Lung microvascular endothelial cell (primary cell): ENCODE results near the gene TULP3. TPM values are rescaled to one million over a fixed set of nuclear protein-coding genes. Genes with fewer than 3 reads are reported as not detected.
"Not testable (repeated sequence)": the region's sequence is repeated elsewhere in the genome, so short reads cannot be mapped to it uniquely, and the experiment has no call there.

Source experiments
- DNase-seq, 2 donors: peaks; one replicate each; pipeline versions ENCODE4 v3.0.0 to v3.0.0-alpha.2; 2010; ENCODE audit warnings: low read depth in 2 of 2
- total RNA-seq: library from RNA; depleted of rRNA; stranded (reverse); fragments of >200 nt; gene quantifications from 2 replicates; pipeline ENCODE4 v1.2.1, GENCODE V29; 2014

Gene TULP3, protein sequence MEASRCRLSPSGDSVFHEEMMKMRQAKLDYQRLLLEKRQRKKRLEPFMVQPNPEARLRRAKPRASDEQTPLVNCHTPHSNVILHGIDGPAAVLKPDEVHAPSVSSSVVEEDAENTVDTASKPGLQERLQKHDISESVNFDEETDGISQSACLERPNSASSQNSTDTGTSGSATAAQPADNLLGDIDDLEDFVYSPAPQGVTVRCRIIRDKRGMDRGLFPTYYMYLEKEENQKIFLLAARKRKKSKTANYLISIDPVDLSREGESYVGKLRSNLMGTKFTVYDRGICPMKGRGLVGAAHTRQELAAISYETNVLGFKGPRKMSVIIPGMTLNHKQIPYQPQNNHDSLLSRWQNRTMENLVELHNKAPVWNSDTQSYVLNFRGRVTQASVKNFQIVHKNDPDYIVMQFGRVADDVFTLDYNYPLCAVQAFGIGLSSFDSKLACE
- total RNA-seq, result 15.9 and 18.3 TPM in 2 replicates

DNA sequence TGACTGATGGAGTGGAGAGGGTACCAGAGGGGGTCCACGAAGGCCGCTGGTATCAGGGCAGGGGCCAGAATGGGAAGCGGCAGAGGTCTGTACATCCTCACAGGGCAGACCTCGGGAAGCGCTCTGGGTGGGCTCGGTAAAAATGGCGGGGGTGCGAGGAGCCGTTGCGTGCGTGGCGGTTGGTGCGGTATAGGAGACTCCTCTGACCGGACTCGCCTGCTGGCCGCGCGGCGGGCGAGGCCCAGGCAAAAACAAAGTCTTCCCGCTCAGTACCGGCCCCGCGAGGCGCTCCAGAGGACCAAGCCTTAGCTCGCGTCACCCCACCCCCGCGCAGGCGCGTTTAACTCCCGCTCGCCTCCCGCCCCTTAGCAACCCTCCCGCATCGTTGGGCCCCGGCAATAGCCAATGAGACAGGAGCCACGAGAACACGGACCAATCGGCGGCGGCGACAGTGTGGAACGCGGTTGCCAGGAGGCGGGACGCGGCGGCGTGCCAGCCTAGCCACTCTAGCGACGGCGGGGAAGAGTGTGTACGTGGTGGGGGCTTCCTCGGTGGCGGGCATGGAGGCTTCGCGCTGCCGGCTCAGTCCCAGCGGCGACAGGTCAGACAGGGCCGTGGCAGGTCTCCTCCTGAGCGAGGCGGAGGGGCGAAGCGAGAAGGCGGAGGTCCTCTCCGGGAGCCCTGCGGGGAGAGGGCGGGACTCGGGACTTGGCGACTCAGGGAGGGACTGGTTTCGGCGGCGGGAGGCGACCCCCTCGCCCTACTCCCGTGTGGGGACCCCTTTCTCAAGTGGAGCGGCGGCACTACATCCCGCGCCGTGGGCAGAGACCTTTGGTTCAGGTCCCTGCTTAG, at the start of gene TULP3:
Gene TULP3 (plus strand): TSS at position 504 of the 852 bp plus-strand sequence. CDS start 57 bp downstream, at position 561.
- DNase-seq, result peak; percentile 99

DNA sequence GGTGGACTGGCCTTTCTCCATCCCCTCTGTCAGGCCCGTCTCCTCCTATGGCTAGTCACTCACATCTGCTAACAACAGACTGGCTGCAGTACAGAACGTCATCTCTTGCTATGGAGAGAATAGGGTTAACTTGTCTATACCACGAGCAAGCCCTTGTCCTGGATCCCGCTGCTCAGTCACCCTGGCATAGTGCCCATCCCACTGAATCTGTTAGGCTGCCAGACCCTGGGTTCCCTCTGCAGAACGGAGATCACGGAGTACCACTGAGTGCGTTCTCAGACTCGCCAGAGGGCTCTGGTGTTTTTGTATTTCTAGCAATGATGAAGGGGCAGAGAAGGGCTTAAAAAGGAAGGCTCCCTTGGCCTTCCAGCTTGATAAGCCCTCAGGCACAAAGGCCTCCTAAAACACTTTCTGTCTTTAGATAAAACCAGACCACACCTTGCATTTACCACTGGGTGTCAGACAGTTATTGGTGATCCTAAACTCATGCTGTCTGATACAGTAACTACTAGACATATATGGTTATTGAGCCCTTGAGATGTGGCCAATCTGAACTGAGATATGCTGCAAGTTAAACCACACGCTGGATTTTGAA, 49.5 kb upstream of the TULP3 start:
- DNase-seq, result no peak

DNA sequence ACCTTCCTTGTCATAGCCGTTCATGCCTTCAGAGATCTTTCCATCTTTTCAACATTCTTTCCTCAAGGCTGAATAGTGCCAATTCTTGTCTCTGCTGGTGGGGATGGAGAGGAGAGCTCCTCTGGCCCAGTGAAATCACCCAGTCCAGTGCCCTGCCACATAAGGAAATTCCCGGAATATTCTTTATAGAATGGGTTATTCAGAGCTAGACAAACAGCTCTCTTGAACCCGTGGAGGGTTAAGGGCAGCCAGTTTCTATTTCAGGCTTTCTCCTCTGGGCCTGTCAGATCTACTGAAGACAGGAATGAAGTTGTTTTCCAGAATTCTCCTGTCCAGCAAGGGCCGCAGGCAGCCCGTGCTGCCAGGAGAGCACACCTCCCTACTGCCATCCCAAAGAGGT, 47.7 kb upstream of the TULP3 start:
- no peak for DNase-seq

DNA sequence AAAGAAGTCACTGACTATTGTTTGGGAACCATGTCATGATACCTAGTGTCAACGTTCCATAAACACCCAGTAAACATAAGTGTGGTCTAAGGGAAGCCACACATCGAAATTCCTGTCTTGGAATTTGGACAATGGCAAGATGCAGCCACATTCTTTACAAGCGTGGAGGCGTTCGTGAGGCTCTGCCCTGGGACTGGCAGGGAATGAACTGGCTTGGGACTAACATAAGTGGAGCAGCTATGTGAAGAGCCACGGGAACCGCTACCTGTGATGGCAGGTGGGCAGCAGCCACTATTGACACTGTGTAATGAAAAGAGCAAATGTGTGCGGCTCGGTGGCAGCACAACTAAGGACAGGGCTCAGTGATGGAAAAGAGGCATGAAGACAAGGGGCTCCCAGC, 45.9 kb upstream of the TULP3 start:
- DNase-seq, result no peak

DNA sequence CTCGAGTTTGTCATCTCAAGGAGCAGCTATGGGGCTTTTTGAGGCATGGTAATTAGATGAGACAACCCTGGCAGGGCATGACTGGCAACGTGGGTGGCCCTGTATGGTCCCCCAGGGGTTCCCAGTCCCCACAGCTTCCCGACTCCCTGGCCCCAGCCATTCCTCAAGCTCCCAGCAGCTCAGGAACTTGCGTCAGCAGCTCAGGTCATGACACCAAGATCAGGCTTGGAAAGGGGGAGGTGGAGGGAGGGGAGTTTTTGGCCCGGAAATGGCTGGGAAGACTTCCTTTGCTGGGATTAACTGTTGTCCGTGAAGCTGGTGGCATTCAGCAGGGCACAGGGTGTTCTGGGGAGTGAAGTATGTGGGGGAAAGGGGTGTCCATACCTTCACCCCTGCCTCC, 45.4 kb upstream of the TULP3 start:
- DNase-seq, result peak in 1 of 2 donors; percentile 86

DNA sequence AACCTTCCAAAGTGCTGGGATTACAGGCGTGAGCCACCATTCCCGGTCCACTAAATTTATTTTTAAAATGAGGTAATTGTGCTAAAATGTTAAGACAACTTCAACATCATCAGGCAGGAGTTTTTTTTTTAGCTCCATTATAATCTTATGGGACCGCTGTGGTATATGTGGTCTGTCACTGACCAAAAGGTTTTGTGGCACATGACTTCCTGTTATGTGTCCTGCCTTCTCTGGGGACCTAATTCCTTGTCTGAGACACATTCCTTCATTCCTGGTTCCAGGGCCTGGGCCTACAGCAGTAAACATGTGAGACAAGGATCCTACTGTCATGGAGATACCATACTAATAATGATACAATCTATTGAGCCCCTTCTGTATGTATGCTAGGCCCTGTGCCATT, 38.8 kb upstream of the TULP3 start:
- DNase-seq, result no peak

DNA sequence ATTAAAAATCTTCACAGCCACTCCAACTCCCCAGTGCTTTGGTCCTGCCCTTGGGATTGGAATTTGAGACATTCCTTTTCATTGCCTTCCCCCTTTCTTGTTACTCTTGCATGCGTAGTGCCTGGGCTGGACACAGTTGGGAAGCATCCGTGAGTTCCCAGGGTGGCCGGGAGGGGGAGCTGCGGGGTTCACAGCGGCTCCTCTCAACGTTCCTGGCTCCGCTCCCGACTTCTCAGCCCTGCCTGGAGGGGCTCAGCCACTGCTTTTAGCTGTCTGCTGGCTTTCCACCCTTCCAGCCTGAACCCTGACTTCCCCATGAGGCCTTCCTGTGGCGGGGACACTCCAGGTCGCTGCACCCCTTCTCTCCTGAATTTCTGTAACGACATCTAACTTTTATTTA, 37.1 kb upstream of the TULP3 start:
- DNase-seq, result peak; percentile 77 to 80

DNA sequence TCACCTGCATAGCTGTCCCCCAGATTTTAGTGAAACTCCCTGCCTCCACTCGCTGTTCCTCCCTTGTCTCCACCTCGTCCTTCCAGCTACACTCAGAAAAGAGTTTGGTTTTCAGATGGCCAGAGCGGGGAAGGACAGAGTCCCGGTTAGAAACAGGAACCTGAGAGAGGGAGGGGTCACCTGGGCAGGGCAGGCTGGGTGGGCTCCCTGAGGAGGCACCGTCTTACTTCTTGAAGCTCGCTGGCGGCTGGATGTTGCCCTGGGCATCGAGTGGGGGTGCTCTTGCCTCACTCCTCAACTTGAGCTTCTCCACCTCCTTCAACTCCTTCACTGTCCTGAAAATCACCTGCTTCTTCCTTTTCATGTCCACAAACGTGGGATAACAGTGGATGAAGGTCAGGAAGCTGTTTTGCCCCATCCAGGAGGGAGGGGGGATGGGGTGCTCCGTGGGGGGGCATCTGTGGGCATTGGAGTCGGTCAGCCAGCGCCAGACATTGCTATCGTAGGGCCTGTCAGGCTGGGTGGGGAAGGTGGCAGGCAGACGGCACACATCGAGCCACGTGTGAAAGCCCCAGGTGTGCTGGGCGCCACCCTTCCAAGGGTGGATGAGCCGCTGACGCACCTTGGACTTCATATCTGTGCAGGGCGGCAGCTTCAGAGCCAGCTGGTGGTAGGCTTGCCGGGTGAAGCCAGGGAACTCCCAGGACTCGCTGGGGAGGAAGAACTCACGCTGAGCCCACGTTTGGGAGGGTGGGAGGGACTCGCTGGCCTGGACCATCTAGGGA, 35.8 kb upstream of the TULP3 start:
- no peak for DNase-seq

DNA sequence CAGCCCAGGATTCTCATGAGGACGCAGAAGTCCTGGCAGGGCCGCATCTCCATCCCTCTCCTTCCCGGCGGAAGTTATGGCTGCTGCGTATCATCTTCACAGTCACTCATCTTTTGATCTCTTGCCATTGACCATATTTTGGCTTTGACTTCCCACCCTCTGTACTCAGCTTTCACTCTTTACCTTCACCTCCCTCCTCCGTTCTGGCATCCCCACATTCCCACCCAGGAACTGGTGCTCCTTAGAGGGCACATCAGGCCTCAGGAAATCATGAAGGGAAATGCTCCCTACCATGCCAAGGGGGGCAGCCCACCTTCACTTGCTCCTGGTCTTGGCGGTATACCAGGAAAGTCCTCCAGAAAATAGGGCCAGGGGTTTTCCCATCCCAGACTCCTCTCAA, 35.1 kb upstream of the TULP3 start:
- DNase-seq, result no peak

DNA sequence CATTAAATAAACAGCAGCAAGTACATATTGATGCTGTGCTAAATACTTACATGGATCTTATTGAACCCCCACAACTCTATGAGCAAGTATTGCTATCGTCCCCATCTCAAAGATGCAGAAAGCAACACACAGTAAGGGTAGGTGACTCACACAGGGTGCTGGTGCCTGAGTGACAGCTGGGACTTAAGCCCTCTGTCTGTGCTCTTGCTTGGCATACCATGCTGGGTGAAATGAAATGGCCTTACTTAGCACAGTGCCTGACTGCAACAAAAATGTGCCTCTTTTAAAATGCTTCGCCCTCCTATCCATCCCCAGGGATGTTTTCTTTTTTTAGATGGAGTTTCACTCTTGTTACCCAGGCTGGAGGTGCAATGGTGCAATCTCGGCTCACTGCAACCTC, 34.6 kb upstream of the TULP3 start:
- no peak for DNase-seq

DNA sequence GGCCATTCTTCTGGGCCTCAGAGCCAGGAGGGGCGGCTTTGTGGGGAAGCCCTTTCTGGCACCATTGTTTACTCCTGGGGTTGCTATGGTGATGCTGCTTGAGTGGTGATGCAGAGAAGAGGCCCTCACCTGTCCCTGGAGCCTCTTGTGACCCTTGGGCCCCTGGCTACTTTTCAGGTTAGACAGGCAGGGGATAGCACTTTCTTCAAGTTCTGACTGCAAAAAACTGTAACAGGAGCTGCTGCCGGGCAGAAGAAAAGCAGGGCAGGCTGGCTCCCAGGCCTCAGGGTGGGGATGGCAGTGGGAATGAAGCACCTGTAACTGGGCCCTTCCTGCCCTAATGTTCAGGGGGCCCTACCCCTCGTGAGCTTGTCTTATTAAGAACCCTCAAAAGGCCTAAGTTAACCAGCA, 33.7 kb upstream of the TULP3 start, which contains the start of gene TEX52:
Gene TEX52 (minus strand): TSS at position 19 of the 411 bp plus-strand sequence. CDS start 13 bp downstream, at position 6.
- DNase-seq, result no peak

DNA sequence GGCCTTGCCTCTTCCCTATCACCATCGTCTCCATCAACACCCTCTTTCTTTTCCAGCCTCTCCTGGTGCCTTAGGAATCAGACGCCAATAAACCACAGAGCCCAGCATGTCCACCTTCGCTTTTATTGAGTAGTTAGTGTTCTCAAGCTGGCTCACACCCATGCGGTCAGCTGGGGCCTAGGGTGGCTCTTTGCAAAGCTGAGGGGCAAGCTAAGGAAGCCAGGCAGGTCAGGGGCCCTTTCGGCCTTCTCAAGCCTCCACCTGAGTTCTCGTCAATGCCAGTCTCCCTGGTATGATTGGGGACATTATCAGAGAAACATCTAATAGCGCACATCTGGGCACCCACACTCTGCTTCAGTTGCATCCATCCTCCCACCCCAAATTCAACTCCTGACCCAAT, 33.1 kb upstream of the TULP3 start:
- no peak for DNase-seq

DNA sequence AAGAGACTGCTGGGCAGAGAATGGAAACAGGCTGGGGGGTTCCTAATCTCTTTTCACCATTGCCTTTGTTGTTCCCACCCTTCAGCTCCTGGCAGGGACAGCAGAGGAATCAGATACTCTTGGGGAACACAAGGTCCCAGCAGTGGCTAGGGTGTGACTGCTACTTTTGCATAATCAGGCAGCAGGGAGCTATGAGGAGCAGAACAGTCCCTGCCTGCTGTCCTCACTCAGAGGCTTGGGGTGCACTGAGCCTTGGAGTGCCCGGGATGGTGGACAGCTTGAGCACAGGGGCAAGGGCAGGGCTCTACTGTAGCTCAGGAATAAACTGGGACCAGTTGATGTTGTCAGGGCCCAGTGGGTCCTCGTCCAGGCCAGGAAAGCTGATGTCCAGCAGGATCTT, 32.4 kb upstream of the TULP3 start:
- no peak for DNase-seq

DNA sequence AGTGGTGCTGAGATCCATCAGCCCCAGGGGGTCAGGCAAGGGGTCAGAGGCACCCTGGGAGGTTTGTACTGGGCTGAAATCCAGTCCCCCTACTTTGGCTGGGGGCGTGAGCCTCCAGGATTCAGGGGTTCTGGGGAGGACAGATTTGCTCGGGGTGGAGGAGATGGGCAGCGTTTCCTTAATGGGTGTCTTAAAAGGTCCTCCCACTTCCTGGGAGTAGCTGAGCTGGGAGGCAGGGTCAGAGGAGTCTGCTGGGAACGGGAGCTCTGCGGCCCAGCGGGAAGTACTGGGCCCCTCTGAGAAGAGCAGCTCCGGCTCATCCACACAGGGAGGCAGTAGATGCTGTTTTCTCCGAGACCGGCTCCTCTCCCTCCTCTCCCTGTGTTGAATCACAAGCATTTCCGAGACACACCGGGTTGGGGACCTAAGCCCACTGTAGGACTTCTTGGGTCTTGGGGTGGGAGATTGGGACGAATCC, 31.7 kb upstream of the TULP3 start:
- no peak for DNase-seq

DNA sequence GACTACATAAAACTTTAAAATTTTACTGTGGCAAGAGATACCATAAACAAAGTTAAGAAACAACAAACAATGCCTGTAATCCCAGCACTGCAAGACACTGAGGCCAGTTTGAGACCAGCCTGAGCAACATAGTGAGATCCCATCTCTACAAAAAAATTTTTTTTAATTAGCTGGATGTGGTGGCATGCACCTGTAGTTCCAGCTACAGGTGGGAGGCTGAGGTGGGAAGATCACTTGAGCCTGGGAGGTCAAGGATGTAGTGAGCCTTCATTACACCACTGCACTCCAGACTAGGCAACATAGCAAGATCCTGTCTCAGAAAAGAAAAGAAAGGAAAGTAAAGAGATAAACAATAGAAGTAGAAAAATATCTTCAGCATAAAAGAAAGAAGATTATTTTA, 30.5 kb upstream of the TULP3 start:
- DNase-seq, result no peak

DNA sequence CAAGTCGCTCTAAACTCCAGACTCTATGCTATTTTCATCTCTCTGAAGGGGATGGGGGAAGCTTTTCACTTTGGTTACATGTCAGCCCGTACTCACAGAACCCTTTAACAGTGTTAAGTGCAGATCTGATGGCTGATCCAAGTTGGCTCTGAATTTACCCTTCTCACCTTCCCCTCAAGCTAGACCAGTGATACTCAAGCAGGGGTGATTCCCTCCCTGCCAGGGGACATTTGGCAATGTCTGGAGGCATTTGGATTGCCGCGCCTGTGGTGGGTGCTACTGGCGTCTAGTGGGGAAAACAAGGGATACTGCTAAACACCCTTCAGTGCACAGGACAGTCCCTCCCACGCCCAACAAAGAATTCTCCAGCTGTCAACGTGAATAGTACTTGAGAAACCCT, 27.8 kb upstream of the TULP3 start:
- DNase-seq, result no peak

DNA sequence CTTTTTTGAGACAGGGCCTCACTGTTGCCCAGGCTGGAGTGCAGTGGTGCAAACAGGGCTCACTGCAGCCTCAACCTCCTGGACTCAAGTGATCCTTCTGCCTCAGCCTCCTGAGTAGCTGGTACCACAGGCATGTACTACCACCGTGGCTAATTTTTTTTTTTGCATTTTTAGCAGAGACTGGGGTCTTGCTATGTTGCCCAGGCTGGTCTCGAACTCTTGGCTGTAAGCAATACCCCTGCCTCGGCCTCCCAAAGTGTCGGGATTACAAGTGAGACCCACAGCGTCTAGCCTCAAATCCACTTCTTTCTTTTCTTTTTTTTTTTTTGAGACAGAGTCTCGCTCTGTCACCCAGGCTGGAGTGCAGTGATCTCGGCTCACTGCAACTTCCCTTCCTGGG, 27.3 kb upstream of the TULP3 start:
- DNase-seq, result not testable (repeated sequence)

DNA sequence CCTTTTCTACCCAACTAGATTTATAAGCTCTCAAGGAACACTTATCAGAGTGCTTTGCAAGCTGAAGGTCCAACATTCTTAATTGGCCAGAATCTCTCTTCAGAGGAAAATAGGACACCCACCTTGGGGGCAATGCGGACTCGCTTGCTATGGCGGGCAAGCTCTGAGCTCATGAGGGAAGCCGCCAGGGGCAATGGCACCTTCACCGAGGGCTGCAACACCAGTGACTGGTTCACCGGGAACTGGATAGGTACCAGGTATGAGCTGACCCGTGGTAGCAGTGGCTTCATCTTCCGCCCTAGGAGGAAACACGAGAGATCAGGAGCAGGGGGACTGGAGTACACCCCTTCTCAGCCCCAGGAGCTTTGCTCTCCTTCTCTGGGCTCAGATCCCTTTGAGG, 26.5 kb upstream of the TULP3 start:
- no peak for DNase-seq

DNA sequence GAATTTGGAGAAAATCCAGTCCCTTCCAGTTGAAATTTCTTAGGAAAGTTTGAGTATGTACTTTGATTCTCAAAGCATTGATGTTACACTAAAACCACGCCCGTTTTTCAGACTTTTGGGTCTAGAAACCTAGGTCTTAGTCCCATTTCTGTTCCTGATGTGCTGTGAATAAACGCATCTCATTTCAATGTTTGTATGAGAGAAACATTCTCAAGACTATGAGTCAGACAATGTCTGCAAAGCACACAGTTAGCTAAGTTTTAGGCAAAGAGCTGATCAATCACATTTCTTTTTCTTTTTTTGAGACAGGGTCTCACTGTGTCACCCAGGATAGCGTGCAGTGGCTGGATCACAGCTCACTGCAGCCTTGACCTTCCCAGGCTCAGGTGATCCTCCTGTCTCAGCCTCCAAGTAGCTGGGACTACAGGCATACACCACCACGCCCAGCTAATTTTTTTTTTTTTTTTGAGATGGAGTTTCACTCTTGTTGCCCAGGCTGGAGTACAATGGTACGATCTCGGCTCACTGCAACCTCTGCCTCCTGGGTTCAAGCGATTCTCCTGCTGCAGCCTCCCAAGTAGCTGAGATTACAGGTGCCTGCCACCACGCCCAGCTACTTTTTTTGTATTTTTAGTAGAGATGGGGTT, 21.6 kb upstream of the TULP3 start:
- DNase-seq, result peak in 1 of 2 donors; percentile 30

DNA sequence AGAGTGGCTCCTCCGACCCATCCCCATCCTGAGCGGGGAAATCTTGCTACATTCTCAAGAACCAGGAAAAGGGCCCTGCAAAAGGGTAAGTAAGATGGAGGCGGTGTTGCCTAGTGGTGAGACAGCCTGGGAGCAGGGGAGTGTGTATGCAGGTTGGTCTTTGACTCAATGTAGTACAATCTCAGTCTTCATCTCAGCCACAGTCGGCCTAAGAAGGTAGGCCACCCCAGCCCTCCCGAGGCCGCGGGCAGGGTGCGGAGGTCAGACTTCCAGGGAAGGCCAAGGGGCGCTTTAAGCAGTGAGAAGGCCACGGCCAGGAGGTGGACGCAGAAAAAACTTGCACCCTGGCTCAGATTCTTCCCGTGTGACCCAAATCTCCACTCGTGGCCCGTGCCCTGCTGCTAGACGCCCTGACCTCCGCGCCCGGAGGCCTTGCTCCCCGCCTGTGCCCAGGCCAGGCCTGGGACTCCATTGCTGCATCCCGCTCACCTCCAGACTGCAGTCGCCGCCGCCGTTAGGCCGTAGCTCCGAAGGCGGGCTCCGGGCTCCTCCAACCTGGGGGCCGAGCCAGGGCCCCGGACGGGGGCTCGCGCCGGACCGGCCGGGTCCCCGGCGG, 14.2 kb upstream of the TULP3 start:
- peak in 1 of 2 donors; percentile 49 for DNase-seq
